Measurements from ENCODE around the gene HYKK.
"Not testable (repeated sequence)": the region's sequence is repeated elsewhere in the genome, so short reads cannot be mapped to it uniquely, and the experiment has no call there.

HYKK gene

DNA sequence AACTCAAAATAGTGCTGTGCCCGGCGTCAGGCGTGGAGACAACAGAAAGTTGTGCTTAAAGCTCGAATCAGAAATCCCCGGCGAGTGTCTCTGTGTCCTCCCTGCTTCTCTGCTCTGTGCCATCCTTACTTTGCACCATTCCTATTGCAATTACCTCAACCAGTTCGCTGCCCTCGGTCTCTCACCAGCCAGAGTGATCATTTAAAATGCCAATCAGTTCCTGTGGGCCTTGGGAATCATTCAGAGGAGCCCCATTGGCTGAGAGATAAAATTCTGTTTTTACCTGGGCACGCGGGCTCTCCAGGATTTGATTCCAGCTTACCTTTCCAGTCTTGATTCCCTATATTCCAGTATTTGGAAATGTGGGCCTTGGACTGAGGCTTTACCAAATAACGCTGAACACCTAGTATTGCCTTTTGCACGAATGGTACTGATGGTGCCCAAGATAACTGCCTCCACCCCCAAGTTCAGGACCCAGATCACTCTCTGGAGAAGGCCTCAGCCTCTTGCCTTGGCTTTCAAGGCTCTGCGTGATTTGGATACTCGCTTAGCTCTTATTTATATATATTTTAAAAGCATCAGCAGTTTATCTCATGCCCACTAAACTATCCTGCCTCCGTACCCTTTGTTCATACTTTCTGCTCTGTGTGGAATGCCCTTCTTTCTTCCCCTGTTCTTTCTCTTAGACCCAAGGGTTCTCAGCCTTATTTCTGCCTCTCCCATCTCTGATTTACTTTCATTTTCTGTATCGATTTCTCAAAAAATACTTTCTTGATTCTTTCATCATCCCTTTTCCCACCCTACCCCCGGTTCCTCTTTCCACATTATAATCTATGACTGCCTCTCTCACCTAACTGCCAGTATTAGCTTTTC, 33.7 kb downstream of the HYKK start:
- DNase-seq = no peak

GRCh38 chr15:78541744-78542034, 34.3 kb downstream of the HYKK start:
- DNase-seq = no peak

DNA sequence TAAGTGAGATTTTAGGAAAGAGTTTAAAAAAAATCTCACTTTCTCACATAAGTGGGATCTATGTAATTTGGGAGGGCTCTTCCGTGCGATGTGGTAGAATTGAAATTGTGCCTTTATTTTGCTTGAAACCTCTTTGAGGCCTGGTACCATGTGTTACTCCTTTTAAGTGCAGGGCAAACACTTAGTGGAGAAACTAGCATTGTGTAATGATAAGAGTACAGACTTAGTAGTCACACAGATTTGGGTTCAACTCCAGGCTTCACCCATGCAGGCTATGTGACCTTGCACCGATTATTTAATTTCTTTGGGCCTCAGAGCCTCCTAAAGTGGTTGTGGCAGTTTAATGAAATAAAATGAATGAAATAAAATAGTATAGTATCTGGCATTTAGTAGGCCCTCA, 35.3 kb downstream of the HYKK start:
- no peak for DNase-seq

GRCh38 chr15:78550194-78550593, 42.8 kb downstream of the HYKK start:
- no peak for DNase-seq

DNA sequence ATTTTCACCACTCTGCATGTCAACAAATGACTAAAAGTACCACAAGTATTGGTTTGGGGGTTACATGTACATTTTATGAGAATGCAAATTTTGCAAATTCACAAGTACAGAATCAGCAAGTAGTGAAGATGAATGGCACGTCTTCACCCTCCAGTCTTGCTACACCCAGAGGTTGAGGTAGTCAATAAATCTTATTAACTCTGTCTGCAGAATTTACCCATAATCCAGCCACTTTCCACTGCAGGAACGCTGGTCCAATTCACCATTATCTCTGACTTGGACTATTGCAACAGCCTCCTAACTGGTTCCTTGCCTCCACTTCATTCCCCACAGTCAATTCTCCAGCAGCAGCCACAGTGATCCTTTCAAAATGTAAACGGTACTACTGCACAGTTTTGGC, 43.4 kb downstream of the HYKK start:
- no peak for DNase-seq

- DNase-seq = no peak
Measured at GRCh38 chr15:78551902-78552301, 44.5 kb downstream of the HYKK start.

GRCh38 chr15:78552597-78552996, 45.2 kb downstream of the HYKK start:
- no peak for DNase-seq

- not testable (repeated sequence) for DNase-seq
Measured at GRCh38 chr15:78560201-78560600, 52.8 kb downstream of the HYKK start.

- no peak for DNase-seq
Measured at GRCh38 chr15:78561490-78561889, 54.1 kb downstream of the HYKK start.

DNA sequence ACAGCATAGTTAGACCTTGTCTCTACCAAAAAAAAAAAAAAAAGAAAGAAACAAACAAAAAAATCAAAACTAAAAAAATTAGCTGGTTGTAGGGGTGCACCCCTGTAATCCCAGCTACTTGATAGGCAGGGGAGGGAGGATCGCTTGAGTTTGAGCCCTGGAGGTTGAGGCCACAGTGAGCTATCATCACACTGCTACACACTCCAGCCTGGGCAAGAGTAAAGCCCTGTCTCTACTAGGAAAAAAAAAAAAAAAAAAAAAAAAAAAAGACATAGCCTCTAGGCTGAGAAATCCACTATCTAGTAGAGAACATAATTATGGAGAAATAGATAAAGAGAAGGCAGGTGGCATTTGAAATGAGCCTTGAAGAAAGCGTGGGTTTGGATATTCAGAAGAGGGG, 55.7 kb downstream of the HYKK start:
- DNase-seq = no peak

GRCh38 chr15:78564743-78565096, 57.3 kb downstream of the HYKK start:
- DNase-seq = no peak

- DNase-seq = peak; percentile 88
Measured at GRCh38 chr15:78565097-78565950, 57.9 kb downstream of the HYKK start, which contains the start of gene CHRNA5. TSS of gene CHRNA5 (plus strand) at chr15:78565520. CDS start at chr15:78565720, 200 bp downstream.

DNA sequence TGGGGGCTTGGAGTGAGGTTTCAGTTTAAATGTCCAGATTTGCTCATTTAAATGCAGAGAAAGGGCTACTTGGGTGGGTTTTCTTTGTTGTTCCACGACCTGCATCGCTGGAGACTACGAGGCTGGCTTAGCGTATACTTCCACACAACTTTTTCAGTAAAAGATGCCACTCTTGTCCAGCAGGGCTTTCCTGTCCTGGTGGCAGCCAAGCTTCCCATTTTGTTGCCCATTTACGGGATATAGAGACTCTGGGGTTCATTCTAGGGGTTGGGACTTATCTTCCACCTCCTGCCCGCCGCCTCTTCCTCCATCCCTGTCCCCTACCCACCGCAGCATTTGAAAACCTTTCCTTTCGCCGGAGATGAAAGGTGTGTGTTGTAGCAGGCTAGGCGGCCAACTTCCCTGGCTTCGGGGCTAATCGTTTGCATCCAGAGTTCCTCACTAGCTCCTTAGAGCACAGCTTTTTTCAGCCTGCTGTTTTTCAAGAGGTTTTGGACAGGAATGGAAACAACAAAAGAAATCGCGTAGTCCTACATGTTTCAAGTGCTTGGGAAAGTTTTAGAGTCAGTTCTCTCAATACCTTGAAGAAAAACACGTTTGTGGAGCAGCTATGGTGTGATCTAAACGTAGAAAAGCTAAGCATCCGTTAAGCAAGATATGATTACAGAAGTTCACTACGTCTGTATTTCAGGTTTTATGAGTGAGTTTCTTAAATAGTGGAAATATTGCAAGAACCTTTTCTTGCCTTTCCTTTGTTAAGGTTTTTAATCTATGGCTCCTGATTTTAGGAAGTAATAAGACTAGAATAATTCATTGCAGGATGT, 58.8 kb downstream of the HYKK start:
- DNase-seq = no peak

GRCh38 chr15:78567531-78567930, 60.2 kb downstream of the HYKK start:
- DNase-seq = no peak

- DNase-seq = no peak
Measured at GRCh38 chr15:78570710-78571109, 63.3 kb downstream of the HYKK start.

DNA sequence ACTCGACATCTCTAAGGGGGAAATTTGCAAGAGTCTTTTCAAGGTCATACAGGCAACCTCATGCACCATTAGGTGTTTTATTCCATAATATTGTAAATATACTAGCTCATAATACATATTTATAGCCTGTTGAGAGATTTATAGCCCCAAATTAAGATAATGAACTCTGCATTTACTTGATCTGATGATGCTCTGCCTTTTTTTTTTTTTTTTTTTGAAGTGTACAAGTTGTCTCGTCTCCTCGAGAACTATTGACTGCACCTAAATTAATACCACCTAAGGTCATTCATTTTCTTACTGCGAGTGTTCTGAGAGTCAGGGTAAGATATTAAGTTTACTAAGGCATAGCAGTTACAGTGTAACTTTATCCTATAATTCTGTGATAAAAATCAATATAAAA, 64.0 kb downstream of the HYKK start:
- no peak for DNase-seq

DNA sequence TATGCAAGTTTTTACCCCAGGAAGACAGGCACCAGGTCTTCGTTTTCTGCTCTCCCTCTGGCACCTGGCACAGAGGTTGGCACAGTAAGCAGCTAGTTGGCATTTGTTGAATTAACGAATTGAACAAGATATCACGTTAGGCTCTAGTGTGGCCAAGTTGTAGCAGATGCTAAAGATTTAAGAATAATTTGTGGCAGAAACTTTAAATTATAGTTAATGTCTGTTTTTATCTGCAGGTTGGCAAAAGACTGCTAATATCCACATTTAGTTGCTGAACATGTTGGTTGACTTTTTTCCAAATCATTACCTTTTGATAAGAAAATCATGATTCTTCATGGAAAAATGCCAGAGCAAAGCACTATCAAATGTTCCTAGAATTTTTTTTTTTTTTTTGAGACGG, 66.0 kb downstream of the HYKK start:
- no peak for DNase-seq

- no peak for DNase-seq
Measured at GRCh38 chr15:78574944-78575343, 67.6 kb downstream of the HYKK start.

Data from NCI-H1105 (cell line).